Epidermal melanocyte (primary cell): ENCODE results near the gene DTYMK.
"Not testable (repeated sequence)": the region's sequence is repeated elsewhere in the genome, so short reads cannot be mapped to it uniquely, and the experiment has no call there.

Source experiments
- DNase-seq: peaks from one replicate; pipeline ENCODE4 v3.0.0; 2011; ENCODE audit warnings: low spot score; ENCODE audit not compliant: insufficient read length

The DTYMK gene

GRCh38 chr2:241672243-241673188, 14.1 kb downstream of the DTYMK start:
- DNase-seq = no peak

GRCh38 chr2:241671457-241672240, 15.0 kb downstream of the DTYMK start:
- no peak for DNase-seq

GRCh38 chr2:241670333-241671110, 16.1 kb downstream of the DTYMK start:
- DNase-seq = no peak

GRCh38 chr2:241668839-241669238, 17.8 kb downstream of the DTYMK start:
- DNase-seq = no peak

GRCh38 chr2:241668354-241668753, 18.3 kb downstream of the DTYMK start:
- DNase-seq = no peak

- DNase-seq = no peak
These were observed 19.8 kb downstream of the DTYMK start for GRCh38 chr2:241666627-241667400.

- DNase-seq = no peak
These were observed 20.7 kb downstream of the DTYMK start for GRCh38 chr2:241665731-241666440.

GRCh38 chr2:241662731-241663130, 23.9 kb downstream of the DTYMK start:
- not testable (repeated sequence) for DNase-seq

GRCh38 chr2:241660593-241661213, 25.9 kb downstream of the DTYMK start:
- DNase-seq = no peak

- no peak for DNase-seq
These were observed 27.4 kb downstream of the DTYMK start for GRCh38 chr2:241659150-241659739.

GRCh38 chr2:241658296-241658695, 28.3 kb downstream of the DTYMK start:
- DNase-seq = no peak

- DNase-seq = no peak
These were observed 28.8 kb downstream of the DTYMK start for GRCh38 chr2:241657786-241658254.

- no peak for DNase-seq
These were observed 30.3 kb downstream of the DTYMK start for GRCh38 chr2:241656190-241656741.

- DNase-seq = no peak
These were observed 31.0 kb downstream of the DTYMK start for GRCh38 chr2:241655516-241656189.

GRCh38 chr2:241654551-241654950, 32.1 kb downstream of the DTYMK start:
- DNase-seq = no peak

- DNase-seq = no peak
These were observed 33.3 kb downstream of the DTYMK start for GRCh38 chr2:241653210-241653750.

GRCh38 chr2:241652722-241653121, 33.9 kb downstream of the DTYMK start:
- DNase-seq = no peak

- DNase-seq = no peak
These were observed 34.5 kb downstream of the DTYMK start for GRCh38 chr2:241652142-241652541.
